RPMI8226 (cell line): ENCODE results near the gene SRPK2.
"Not testable (repeated sequence)": the region's sequence is repeated elsewhere in the genome, so short reads cannot be mapped to it uniquely, and the experiment has no call there.

Experiments
- DNase-seq: peaks from one replicate; pipeline ENCODE4 v3.0.0-alpha.2; 2015

SRPK2 gene

GRCh38 chr7:105376908-105377533 is 11.7 kb downstream of the SRPK2 start:
- DNase-seq: no peak

DNA sequence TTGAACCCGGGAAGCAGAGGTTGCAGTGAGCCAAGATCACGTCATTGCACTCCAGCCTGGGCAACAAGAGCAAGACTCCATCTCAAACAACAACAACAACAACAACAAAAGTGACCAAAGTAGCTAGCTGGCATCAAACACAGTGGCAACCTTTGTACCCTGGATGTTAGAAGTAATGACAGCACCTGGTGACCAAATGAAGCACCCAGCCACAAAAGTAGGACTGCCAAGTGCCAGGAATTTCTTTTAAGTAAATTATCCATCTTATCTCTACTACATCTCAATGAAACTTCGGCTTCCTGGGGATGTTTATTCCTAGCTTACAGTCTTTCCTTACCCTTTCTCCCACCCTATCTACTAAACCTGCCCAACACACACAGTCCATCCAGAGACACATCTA is 18.8 kb downstream of the SRPK2 start:
- DNase-seq: no peak

DNA sequence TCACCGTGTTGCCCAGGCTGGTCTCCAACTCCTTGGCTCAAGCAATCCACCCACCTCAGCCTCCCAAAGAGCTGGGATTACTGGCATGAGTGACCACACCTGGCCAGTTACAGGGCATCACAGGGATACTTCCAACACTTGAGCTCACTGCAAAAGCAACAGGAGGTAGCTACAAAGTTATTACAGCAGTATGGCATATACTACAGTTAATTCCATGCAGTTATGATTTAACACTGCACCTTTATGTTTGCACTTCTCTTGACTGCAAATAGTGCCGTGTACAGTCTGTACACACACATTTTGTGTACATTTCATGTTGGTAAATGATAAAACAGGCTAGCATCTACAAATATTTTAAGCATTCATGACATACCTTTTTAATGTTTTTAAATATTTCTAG is 21.3 kb downstream of the SRPK2 start:
- no peak for DNase-seq

- no peak for DNase-seq
These were observed 22.9 kb downstream of the SRPK2 start for GRCh38 chr7:105365541-105366534.

GRCh38 chr7:105364684-105365083 is 24.0 kb downstream of the SRPK2 start:
- DNase-seq: no peak

DNA sequence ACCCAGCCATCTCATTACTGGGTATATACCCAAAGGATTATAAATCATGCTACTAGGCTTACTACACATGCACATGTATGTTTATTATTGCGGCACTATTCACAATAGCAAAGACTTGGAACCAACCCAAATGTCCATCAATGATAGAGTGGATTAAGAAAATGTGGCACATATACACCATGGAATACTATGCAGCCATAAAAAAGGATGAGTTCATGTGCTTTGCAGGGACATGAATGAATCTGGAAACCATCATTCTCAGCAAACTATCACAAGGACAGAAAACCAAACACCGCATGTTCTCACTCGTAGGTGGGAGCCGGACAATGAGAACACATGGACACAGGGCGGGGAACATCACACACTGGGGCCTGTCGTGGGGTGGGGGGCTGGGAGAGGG is 25.1 kb downstream of the SRPK2 start:
- DNase-seq: not testable (repeated sequence)

GRCh38 chr7:105362685-105363084 is 26.0 kb downstream of the SRPK2 start:
- DNase-seq: not testable (repeated sequence)

- DNase-seq: not testable (repeated sequence)
These were observed 26.7 kb downstream of the SRPK2 start for GRCh38 chr7:105361995-105362394.

DNA sequence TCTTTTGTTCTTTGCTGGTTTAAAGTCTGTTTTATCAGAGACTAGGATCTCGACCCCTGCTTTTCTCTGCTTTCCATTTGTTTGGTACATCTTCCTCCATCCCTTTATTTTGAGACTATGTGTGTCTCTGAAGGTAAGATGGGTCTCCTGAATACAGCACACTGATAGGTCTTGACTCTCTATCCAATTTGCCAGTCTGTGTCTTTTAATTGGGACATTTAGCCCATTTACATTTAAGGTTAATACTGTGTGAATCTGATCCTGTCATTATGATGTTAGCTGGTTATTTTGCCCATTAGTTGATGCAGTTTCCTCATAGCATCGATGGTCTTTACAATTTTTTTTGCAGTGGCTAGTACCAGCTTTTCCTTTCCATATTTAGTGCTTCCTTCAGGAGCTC is 28.6 kb downstream of the SRPK2 start:
- DNase-seq: not testable (repeated sequence)

- peak; percentile 30 for DNase-seq
These were observed 33.0 kb downstream of the SRPK2 start for GRCh38 chr7:105355701-105356100.

- no peak for DNase-seq
These were observed 34.3 kb downstream of the SRPK2 start for GRCh38 chr7:105354383-105354782.

- no peak for DNase-seq
These were observed 34.9 kb downstream of the SRPK2 start for GRCh38 chr7:105353752-105354328.

- no peak for DNase-seq
These were observed 35.6 kb downstream of the SRPK2 start for GRCh38 chr7:105352901-105353668.

DNA sequence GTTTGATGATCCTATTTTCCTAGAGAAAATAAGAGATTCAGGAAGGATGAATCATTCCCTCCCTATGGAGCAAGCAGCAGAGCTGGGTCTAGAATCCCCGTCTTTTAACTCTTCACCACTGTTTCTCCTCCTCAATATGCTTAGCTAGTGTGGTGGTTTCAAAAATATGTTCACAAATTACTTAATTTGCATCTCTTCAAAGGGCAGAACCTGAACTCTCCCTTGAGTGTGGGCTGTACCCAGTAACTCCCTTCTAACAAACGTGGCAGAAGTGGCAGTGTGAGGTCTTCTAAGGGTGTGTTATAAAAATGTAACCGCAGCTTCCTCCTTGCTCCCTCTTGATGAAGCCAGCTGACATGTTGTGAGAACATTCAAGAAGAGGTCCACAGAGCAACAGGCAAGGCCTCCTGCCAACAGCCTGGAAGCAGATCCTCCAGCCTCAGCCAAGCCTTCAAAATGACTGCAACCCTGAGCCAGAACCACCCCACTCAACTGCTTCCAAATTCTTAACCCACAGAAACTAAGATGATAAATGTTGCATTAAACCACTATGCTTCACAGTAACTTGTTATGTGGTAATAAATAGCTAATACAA is 36.6 kb downstream of the SRPK2 start:
- peak; percentile 96 for DNase-seq

DNA sequence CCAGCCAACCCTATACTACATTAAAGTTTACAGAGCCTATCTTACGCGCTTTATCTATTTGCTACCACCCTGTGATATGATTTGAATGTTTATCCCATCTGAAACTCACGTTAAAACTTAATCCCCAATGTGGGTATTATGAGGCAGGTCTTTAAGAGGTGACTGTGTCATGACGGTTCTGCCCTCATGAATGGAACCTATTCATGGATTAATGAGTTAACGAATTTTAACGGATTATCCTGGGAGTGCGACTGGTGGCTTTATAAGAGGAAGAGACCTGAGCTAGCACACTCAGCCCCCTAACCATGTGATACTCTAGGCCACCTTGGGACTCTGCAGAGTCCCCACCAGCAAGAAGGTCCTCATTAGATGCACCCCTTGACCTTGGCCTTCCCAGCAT is 37.8 kb downstream of the SRPK2 start:
- DNase-seq: no peak

GRCh38 chr7:105348177-105348576 is 40.5 kb downstream of the SRPK2 start:
- DNase-seq: not testable (repeated sequence)

- no peak for DNase-seq
These were observed 42.0 kb downstream of the SRPK2 start for GRCh38 chr7:105346593-105347322.

- DNase-seq: no peak
These were observed 42.6 kb downstream of the SRPK2 start for GRCh38 chr7:105346138-105346537.

DNA sequence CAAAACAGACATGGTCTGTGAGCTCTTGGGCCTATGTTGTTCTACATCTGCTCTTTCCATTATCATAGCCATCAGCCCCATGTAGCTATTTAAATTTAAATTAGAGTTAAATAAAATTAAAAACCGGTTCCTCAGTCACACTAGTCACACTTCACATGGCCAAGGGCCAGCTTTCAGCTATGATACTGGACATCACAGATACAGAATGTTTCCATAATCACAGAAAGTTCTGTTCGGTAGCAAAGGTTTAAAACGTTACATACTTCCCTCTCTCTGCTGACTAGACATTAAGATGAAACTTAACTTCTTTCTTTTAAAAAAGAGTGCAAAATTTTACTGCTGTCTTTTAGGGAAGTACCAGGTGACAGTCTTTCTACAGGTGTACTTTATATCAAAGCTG is 43.0 kb downstream of the SRPK2 start:
- peak; percentile 23 for DNase-seq

- no peak for DNase-seq
These were observed 43.7 kb downstream of the SRPK2 start for GRCh38 chr7:105345003-105345402.

DNA sequence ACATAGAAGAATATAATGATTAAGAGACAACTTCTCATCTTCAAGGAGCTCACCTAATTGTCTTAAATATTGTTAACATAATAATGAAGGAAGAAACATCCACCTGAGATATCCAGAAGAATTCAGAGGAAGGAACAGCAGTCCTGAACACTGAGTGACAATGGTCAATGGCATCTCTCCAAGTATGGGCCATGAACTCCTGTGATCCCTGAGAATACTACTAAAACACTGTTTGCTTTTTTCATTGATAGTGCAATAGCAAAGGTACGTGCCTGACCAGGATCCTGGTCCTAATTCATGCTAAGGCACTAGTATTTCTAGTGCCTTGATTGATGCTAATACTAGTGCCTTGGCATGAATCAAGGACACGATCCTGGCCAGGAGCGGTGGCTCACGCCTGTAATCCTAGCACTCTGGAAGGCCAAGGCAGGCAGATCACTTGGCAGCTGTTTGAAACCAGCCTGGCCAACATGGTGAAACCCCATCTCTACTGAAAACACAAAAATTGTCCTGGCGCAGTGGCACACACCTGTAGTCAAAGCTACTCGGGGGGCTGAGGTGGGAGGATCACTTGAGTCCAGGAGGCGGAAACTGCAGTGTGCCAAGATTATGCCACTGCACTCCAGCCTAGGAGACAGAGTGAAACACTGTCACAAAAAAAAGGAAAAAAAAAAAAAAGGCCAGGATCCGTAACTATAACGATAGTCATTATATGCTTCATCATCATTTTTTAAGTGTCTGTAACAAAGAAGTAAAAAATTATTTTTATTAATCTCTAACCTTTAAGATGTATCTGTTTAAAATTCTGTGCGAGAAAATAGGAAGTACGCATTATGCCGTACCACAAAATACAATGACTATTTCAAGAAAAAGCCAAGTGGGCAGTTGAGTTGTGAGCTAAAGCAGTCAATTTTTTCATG is 49.1 kb downstream of the SRPK2 start:
- DNase-seq: no peak
